Brain microvascular endothelial cell (primary cell): ENCODE data around the gene ANKMY1.

Experiments used
- DNase-seq: peaks from one replicate; pipeline ENCODE4 v3.0.0-alpha.2; 2020
- H3K27ac ChIP-seq: fragments of 250-450 bp; sonication (Bioruptor Pico); 2 replicates; pipeline ENCODE4 v1.5.1; 2020; ENCODE audit warnings: mild to moderate bottlenecking, moderate library complexity
- H3K27me3 ChIP-seq: fragments of 250-450 bp; sonication (Bioruptor Pico); replicated peaks from 2 replicates; pipeline ENCODE4 v1.5.1; 2020; ENCODE audit warnings: mild to moderate bottlenecking
- H3K36me3 ChIP-seq: fragments of 250-450 bp; sonication (Bioruptor Pico); replicated peaks from 2 replicates; pipeline ENCODE4 v1.5.1; 2020; ENCODE audit warnings: mild to moderate bottlenecking
- H3K4me3 ChIP-seq: 2 replicates; pipeline ENCODE4 v1.5.1; 2011; ENCODE audit warnings: low read depth, mild to moderate bottlenecking, control low read depth, low read length, moderate library complexity
- in situ Hi-C: cut with HindIII; loops from 2 replicates; pipeline ENCODE4 v1.10.0; 2017; ENCODE audit warnings: low sequenced_read_pairs, low pct_ligation_motif_present
- TF ChIP-seq, protein P1 (sequence below): IDR thresholded peaks from 2 replicates; pipeline ENCODE4 v1.5.1; 2011; ENCODE audit warnings: low read depth, mild to moderate bottlenecking, moderate library complexity, low read length, control low read depth, inconsistent platforms; ENCODE audit errors: missing control alignments

The ANKMY1 gene

DNA sequence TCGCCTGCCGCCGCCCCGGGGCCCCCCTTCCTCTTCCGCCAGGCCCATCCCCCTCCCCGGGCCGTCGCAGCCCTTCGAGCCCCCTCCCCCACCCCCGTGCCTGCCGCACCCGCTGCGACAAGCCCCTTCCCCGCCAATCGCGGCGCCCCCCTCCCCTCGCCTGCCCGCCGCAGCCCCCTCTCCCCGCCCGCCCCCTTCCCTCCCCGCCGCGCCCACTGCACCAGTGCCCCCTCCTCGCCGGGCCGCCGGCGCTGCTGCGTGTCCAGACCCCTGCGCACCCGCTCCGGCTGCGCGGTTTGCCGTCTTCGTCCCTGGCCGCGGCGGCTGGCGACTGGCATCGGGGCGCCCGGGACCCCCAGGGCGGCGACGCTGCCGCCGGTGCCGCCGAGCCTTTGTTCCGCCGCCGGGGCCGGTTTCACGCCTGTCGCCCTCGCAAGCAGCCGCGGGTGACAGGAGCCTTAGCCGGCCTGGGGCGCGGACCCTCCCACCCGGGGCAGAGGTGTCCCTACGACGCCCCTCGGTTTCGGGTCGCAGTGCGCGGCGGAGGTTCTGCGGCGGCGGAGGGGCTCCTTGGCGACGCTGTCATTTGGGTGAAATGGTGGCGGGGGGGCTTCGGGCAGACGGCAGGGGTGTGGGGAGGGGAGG is 104.2 kb downstream of the ANKMY1 start:
- Histone ChIP-seq H3K27ac (no peak overlapping the region), H3K27me3 (peaks cover 2% of the 10 kb centered on the region), H3K4me3 (no peak overlapping the region), H3K36me3 (no peaks in the 10 kb centered on the region)
- in situ Hi-C loops: no loop called here
- DNase-seq: no peak
- TF ChIP-seq, protein P1, sequence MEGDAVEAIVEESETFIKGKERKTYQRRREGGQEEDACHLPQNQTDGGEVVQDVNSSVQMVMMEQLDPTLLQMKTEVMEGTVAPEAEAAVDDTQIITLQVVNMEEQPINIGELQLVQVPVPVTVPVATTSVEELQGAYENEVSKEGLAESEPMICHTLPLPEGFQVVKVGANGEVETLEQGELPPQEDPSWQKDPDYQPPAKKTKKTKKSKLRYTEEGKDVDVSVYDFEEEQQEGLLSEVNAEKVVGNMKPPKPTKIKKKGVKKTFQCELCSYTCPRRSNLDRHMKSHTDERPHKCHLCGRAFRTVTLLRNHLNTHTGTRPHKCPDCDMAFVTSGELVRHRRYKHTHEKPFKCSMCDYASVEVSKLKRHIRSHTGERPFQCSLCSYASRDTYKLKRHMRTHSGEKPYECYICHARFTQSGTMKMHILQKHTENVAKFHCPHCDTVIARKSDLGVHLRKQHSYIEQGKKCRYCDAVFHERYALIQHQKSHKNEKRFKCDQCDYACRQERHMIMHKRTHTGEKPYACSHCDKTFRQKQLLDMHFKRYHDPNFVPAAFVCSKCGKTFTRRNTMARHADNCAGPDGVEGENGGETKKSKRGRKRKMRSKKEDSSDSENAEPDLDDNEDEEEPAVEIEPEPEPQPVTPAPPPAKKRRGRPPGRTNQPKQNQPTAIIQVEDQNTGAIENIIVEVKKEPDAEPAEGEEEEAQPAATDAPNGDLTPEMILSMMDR: no peak

DNA sequence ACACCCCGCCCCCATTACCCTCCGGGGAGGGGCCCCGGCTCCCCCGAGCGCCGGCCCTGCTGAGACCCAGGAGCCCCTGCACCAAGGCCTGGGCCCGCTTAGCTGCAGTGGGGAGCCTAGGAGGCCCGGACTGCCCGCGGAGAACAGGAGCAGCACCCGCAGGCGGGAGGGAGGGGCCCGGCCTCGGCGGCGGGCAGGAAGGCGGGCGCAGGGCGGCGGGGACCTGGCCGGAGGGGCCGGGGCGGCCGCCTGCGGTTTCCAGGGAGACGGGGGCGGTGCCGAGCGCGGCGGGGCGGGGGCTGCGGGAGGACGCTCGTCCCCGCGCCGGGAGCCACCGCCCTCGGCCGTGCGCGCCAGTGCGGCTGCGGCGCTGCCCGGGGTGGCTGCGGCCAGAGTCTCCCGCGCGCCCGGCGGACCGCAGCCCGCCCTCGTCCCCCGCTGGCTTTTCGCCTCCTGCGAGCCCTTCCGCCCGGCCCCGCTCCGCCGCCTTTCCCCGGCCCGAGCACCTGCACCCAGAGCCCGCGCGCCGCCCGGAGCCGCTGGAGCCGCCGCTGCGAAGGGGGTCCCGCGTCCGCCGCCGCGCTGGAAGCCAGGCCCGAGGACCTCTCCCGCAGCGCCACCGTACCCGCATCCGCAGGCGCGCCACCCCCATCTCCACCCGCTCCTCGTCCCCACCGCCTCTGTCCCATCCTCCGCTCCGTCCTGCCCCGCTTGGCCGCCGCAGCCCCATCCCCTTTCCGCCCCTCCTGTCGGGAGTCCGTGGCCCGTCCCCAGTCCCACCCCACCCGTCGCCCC is 105.1 kb downstream of the ANKMY1 start:
- in situ Hi-C loops: no loop called here
- TF ChIP-seq, protein P1: no peak
- H3K4me3 ChIP-seq: peak overlapping the region; percentile 38
- H3K36me3 ChIP-seq: no peaks in the 10 kb centered on the region
- H3K27ac ChIP-seq: no peak overlapping the region
- no peak for DNase-seq
- peaks cover 2% of the 10 kb centered on the region for H3K27me3 ChIP-seq

DNA sequence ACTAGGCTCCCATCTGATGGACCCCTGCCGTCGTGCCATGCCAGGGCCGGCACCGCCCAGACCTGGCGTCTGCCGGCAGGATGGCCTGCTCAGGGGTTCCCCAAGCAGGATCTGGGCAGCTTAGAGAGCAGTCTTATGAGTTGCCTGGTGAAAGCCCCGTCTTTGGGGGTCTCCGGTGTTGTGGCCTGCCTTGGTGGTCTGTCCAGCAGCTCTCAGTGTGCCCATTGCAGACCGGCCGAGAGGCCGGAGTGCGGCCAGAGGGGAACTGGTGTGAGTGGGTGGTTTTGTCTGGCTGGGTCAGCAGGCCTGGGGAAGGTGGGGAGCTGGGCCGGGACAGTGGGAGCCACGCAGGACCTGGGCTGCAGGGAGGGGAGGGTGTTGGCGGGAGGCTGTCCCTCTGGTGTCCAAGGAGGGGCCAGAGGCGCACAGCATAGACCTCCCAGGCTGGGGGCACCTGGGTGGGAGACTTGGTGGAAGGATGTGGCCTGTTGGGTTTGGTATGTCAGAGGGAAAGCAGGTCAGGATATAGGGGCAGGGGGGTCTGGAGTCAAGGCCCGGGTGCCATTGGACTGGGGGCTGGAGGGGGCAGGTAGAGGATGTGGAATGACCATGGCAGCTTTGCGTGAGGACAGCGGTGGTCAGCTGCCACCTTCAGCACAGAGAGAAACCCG is 105.9 kb downstream of the ANKMY1 start:
- in situ Hi-C loops: no loop called here
- Histone ChIP-seq H3K36me3 (no peaks in the 10 kb centered on the region), H3K4me3 (peak overlapping the region; percentile 35), H3K27ac (no peak overlapping the region), H3K27me3 (peaks cover 2% of the 10 kb centered on the region)
- TF ChIP-seq, protein P1: no peak
- DNase-seq: no peak

DNA sequence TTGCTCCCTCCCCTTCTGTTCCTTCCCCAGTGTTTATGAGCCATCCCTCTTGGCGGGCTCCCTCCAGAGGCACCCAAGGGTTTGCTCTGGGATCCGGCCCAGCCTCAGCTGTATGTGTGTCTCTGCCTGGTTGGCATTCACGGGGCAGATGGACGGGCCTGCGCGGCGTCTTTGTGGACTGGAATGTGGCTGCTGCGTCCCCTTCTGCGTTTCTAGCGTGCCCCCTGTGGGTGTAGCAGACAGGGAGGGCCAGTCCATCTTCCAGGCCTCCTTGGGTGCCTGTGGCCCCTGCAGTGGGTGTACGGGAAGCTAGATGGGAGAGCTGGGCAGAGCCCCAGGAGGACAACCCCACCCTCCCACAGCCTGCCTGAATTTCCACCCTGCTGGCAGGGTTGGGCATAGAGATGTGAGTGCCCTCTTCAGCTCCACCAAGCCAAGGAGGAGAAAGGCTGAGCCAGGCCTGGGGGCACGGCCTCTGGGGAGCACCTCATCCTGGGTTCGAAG is 106.6 kb downstream of the ANKMY1 start:
- Histone ChIP-seq H3K36me3 (no peaks in the 10 kb centered on the region), H3K4me3 (no peak overlapping the region), H3K27me3 (peaks cover 2% of the 10 kb centered on the region), H3K27ac (no peak overlapping the region)
- no peak for DNase-seq
- TF ChIP-seq, protein P1: peak; percentile 1
- in situ Hi-C loops: no loop called here

DNA sequence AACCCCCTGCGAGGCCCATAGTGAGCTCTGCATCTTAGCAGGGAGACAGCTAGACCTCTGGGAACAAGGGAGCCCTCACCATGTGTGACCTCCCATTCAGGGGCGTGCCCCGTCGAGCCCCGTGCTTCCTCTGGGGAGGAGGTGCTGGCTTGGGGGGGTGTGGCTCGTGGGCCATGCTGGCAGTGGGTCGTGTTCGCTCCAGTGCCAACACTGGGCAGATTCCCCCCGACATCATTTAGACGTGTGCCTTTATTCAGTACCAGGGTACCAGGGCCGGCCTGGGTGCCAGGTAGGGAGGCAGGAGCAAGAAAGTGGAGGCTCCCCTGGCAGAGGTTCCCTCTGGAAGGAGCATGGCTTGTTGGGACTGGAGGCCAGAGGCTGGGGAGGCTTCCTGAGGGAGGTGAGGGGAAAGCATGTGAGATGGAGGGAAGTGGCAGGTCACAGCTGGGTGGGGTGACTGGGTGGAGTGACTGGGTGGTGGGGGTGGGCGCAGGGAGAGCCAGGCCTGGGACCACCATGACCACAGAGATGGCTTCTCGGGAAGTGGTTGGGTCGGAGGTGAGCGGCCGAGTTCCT is 107.2 kb downstream of the ANKMY1 start:
- TF ChIP-seq, protein P1: no peak
- H3K27ac ChIP-seq: no peak overlapping the region
- no peaks in the 10 kb centered on the region for H3K36me3 ChIP-seq
- in situ Hi-C loops: no loop called here
- no peak overlapping the region for H3K4me3 ChIP-seq
- peaks cover 2% of the 10 kb centered on the region for H3K27me3 ChIP-seq
- no peak for DNase-seq
